Measurements from ENCODE around the gene CPA1.

CPA1 gene

GRCh38 chr7:130396109-130396508, 15.8 kb downstream of the CPA1 start:
- no peak for DNase-seq (ENCODE audit: low spot score)

DNA sequence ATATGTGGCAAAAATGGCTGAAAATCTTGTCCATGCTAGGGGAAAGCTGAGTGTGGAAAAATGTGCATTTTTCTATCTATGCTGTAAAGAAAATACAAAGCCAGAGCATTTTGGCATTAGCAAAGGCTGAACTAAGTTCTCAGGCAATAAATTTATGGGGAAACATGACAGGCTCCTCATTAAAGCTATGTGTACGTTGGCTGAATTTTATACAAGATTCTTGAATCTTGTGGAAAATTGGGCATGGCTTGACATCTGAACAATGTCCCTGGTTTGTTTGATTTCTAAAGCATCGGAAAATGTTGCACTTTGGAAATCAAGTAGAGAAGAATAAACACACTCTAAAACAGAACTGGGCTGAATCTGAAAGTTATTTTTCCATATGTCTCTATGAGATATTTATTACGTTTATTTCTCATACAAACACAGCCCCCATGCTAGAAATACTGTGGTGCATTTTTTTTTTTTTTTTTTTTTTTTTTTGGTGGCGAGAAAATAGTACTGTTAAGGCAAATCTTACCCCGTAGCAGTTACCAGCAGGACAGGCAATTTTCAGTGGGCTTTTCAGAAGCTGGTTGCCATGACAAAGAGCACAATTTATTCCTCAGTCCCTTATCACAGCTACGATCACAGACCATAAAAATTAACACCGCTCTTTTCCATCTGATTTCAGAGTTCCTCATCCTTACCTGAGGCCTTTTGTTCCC, 16.9 kb downstream of the CPA1 start:
- DNase-seq (ENCODE audit: low spot score) = no peak

- DNase-seq (ENCODE audit: low spot score) = no peak
Measured at GRCh38 chr7:130397758-130398073, 17.4 kb downstream of the CPA1 start.

DNA sequence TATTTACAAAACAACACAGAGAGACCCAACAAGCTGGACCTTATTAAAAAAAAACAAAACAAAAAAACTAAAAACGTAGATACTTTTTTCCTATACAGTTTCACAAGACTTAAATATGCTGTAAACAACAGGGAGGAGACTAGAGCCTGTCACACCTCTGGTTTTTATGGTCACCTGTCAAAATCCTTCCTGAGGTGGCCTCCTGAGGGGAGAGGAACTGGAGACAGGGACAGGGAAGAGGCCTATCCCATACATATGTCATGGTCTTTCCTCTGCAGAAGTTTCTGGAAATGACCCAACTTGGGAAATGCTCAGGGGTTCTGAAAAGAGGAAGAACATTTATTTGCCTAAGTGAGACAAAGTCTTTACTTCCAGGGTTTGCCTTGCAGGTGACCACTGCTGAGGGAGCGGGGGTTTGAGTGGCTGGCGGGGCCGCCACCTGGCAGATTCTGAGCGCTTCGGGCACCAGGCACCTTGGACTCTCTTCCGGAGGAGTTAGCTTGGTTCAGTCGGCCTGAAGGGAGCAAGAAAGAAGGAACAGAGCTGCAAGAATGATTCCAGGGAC, 18.3 kb downstream of the CPA1 start:
- DNase-seq (ENCODE audit: low spot score) = no peak

- no peak for DNase-seq (ENCODE audit: low spot score)
Measured at GRCh38 chr7:130400120-130400572, 19.9 kb downstream of the CPA1 start.

GRCh38 chr7:130401101-130401500, 20.8 kb downstream of the CPA1 start:
- DNase-seq (ENCODE audit: low spot score) = no peak

DNA sequence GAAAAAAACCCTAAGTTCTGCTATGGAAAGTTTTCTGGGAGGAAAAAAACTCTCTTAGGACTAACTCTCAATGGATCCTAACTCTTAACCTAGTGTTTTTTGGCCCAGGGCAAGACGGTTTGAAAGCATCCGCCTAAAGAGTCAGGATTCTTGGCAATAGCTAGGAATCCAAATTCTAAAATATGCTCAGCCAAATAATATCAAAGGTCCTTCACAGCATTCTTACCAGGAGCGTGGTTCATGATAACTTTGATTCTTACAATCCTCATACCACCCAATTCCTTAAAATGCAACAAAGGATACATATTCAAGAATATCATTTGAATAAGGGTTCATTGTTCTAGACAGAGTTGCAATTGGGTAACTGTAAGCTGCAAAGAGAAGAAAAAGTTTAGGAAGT, 21.3 kb downstream of the CPA1 start:
- no peak for DNase-seq (ENCODE audit: low spot score)

DNA sequence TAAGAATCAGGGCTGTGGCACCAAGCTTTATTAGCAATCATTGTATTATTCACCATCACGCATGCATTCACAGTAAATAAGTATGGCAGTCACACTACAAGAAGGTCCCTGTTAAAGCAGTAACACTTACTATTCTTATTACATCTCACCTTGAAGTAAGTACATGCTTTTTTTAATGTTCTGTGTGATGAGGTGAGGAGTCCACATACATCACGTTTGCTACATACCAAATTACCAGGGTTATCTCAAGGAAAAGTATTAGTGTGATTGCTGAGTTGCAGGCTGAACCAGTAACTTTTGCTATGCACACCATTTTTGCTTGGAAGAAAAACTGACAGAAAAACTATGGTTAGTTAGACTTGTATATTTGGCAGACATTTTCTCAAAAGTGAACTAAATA, 24.7 kb downstream of the CPA1 start:
- DNase-seq (ENCODE audit: low spot score) = no peak

DNA sequence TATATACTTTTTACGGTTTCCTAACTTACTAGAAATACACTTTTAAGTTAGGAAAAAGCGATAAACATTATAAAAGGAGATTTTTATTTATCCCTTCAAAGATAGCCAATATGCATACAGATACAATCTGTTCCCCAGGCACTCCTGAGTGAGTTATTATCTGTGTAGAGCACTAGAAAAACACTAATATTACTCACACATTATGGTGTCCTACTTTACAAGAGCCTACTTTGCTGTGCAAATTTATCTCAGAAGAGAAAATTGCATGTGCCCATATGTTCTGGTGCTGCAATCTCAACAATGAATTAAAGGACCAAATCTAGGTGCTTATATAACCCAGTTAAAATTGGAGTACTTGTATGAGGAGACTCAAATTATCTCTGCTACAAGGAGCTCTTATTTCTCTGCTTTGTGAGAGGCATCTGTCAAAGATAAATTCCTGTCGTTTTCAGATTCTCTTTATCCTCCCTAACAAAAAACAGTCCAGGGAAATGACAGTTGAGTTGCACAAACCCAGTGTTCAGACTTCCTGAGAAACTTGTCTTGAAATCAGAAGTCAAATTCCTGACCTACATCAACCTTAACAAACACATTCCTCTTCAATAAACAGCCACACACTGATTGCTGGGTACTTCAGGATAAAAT, 28.9 kb downstream of the CPA1 start:
- DNase-seq (ENCODE audit: low spot score) = no peak

- DNase-seq (ENCODE audit: low spot score) = no peak
Measured at GRCh38 chr7:130409712-130410072, 29.4 kb downstream of the CPA1 start.

GRCh38 chr7:130410868-130411541, 30.7 kb downstream of the CPA1 start:
- DNase-seq (ENCODE audit: low spot score) = no peak

DNA sequence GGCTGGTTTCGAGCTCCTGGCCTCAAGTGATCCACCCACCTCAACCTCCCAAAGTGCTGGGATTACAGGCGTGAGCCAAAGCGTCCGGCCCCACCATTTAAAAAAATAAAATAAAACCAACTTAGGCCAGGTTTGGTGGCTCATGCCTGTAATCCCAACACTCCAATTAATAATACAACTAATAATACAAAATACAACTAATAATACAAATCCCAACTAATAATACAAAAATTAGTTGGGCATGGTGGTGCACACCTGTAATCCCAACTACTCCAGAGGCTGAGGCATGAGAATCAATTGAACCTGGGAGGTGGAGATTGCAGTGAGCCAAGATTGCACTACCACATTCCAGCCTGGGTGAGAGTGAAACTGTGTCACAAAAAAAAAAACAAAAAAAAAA, 32.9 kb downstream of the CPA1 start:
- no peak for DNase-seq (ENCODE audit: low spot score)

DNA sequence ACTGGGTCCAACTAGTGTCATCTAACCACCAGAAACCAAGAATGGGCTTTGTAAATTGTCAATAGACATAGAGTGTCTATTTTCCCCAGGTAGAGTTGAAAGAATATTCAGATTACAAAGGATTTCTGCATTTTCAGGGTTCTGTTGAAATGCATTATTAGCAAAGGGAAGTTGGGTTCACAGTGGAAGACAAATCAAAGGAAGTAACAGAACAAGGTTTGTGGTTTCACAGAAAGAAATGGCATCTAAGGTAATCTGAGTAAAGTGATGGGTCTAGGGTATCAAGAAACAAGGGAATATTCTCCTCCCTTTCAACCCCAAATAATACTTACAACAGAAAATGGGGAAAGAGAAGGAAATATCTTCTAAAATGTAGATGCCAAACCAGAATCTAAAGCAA, 34.7 kb downstream of the CPA1 start:
- DNase-seq (ENCODE audit: low spot score) = no peak

- no peak for DNase-seq (ENCODE audit: low spot score)
Measured at GRCh38 chr7:130417213-130417612, 36.9 kb downstream of the CPA1 start.

DNA sequence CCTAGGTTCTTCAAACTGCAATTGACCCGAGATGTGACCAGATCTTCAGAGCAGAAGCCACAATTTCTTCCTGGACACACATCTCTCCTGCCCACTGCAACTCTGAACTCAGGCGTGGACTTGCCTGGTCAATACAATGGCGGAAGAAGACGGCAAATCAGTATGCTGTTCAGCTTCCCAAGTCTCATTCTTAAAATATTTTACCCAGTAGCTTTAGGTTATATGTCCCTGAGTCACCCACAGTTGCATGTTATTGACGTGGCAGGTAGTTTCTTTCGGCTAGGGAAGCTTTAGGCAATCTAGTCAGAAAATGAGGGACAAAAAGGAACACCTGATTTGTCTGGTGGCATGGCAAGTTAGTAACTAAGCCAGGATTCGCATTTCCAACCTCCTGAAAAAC, 38.0 kb downstream of the CPA1 start:
- no peak for DNase-seq (ENCODE audit: low spot score)

- DNase-seq (ENCODE audit: low spot score) = no peak
Measured at GRCh38 chr7:130419658-130420057, 39.4 kb downstream of the CPA1 start.

GRCh38 chr7:130420943-130421578, 40.8 kb downstream of the CPA1 start:
- DNase-seq (ENCODE audit: low spot score) = no peak

DNA sequence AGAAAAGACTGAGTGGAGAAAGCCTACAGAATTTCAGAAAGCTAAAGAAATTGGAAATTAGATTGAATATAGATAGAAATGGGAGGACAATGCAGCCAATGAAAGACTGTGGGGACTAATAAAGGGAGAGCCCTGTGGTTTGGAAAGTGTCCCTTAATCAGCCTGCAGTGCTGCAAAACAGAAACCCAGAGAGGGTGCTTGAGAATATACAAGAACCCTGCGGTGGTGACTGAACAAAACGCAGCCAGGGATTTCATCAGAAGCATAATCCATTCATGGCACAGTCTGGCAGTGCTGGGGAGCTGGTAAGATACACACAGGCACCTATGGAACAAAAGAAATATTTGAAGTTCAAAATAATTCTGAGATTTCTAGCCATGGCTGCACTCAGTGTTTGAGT, 41.4 kb downstream of the CPA1 start:
- no peak for DNase-seq (ENCODE audit: low spot score)

DNA sequence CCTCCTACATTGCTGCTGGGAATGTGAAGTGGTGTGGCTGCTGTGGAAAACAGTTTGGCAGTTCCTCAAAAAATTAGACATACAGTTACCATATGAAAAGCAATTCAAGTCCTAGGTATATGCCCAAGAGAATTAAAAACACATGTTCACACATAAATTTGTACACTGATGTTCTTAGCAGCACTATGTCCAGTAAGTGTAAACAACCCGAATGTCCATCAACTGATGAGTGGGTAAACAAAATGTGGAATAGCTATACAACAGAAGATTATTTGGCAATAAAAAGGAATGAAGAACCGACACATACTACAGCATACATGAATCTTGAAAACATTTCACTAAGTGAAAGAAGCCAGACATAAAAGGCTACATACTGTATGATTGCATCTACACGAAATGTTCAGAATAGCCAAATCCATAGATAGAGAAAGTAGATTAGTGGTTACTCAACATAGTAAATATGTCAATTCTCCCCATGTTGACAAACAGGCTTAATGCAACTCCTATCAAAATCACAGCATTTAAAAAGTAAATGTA, 43.3 kb downstream of the CPA1 start:
- DNase-seq (ENCODE audit: low spot score) = no peak

GRCh38 chr7:130425796-130426195, 45.5 kb downstream of the CPA1 start:
- no peak for DNase-seq (ENCODE audit: low spot score)

GRCh38 chr7:130426564-130426963, 46.3 kb downstream of the CPA1 start:
- DNase-seq (ENCODE audit: low spot score) = no peak

DNA sequence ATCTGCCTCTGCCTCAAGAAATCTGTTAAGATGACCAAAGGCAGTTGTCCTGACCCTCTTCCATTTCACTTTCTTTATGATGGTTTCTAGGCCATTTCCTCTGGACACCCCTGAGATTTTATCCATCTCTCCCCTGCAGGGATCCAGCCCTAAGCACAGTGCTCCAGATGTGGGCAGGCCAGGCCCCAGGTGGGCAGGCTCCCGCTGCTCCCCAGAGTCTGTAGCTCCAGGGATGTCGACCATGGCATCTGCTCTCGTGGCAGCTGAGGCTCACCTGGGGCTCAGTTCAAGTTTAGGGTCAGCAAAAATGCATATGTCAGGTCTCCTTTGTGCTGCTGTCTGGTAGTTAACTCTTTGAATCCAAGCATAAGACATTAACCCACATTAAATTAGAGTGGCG, 48.7 kb downstream of the CPA1 start:
- DNase-seq (ENCODE audit: low spot score) = no peak

- DNase-seq (ENCODE audit: low spot score) = no peak
Measured at GRCh38 chr7:130430115-130430514, 49.8 kb downstream of the CPA1 start.
